Measurements from ENCODE around the gene OPTC. TPM values are rescaled to one million over a fixed set of nuclear protein-coding genes. Genes with fewer than 3 reads are reported as not detected.

Gene OPTC
- total RNA-seq, 1 experiment from 2014 or later: not detected

DNA sequence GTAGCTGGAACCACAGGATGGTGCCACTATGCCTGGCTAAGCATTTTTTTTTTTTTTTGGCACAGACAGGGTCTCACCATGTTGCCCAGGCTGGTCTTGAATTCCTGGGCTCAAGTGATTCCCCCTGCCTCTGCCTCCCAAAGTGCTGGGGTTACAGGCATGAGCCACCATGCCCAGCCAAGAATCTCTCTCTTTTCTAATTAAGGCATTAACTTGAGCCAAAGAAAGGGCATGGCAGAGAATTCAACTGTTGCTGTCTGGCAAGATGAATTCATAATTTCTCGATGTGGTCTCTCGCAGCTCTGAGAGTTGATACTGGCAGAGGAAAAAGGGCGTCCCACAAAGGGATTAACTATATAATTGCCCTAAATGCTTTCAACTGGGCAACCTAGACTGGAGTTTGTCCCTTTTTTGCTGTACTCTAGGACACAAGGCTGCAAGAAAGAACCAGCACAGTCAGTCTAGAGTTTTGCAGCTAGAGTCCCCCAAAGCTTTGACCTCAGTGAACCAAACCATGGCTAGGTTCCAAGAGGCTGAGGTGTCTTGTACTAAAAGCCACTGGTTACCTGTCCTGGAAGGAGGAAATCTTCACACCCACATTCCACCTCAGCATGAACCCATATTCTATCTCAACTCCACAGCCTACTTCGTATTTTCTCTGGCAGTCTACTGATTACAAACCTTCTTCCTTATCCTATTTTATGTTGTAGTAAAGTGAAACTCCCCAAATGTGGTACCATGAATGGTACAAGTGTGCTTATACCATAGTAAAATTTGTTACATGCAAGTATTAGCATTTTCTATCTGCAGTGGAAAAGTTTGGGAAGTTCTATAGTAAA, 51.2 kb downstream of the OPTC start:
- no peak for DNase-seq (ENCODE audit: low read depth)
- in situ Hi-C loops (cut with HindIII; ENCODE audit: low pct_unique_long_range_greater_than_20kb, low sequenced_read_pairs): no loop called here

DNA sequence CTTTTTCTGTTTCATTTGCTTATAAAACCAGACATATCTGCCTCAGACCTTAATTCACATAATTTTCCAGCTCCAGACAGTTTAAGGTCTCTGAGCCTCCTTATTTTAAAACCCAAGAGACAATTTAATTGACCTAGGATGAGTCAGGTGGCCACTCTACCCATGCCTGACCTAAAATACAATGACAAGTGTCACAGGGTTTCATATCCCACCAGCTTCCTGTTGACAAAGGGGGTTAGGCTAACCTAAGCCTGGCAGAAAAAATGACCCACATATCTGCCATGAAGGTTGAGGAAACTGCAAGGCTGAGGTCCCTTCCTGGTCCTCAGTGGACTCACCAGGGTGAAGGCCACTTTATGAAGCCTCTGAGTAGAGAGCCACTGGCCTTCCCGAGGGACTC, 52.3 kb downstream of the OPTC start:
- in situ Hi-C loops (cut with HindIII; ENCODE audit: low pct_unique_long_range_greater_than_20kb, low sequenced_read_pairs): no loop called here
- DNase-seq (ENCODE audit: low read depth): no peak

DNA sequence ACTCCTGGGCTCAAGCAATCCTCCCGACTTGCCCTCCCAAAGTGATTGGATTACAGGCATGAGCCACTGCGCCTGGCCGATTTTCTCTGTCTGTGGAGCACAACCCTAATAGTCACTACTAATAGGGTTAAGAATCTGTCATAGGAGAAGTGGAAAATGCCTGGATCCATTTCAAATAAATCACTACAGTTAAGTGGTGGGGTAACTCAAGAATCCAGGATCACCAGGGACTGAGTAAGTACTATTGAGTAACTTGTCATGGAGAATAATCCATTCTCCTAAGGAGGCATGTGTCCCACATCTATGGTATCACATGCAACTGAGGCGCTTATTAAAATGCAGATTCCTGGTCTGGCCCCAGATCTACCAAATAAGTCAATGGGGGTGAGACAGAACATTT, 53.2 kb downstream of the OPTC start:
- DNase-seq (ENCODE audit: low read depth): no peak
- in situ Hi-C loops (cut with HindIII; ENCODE audit: low pct_unique_long_range_greater_than_20kb, low sequenced_read_pairs): no loop called here

DNA sequence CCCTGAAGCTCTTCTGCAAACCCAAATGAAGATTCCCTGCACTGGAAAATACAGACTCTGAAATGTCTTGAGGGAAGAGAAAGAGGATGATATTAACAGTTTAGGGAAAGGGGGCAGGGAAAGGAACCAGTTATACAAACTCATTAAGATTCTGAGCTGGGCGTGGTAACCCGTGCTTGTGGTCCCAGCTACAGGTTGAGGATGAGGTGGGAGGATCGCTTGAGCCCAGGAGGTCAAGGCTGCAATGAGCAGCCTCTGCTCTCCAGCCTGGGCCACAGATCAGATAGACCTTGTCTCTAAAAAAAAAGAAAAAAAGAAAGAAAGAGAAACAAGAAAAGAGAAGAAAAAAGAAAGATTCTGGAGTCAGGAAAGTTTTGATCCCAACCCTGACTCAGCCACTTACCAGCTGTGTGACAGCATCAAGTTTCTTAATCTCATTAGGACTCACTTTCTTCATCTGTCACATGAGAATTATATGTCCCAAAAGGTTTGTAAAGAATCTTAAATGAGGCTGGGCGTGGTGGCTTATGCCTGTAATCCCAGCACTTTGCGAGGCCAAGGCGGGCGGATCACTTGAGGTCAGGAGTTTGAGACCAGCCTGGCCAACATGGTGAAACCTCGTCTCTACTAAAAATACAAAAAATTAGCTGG, 53.9 kb downstream of the OPTC start:
- in situ Hi-C loops (cut with HindIII; ENCODE audit: low pct_unique_long_range_greater_than_20kb, low sequenced_read_pairs): no loop called here
- no peak for DNase-seq (ENCODE audit: low read depth)

DNA sequence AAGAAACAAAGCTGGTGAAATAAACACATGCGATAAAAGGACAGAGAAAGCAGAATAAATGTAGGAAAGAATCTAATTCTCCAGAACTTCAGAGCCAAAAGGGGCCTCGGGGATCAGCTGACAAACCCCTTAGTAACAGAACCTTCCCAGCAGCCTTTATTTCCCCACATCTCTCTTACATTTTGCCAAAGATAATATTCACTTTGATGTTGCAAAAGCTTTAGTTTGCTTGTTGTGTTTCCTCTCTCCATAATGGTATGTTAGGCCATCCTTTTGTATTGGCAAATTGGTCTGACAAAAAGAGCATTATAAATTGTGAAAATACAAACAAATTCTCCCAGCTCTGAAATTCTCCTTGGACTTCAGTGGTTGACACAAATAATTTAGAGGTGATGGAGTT, 54.9 kb downstream of the OPTC start:
- in situ Hi-C loops (cut with HindIII; ENCODE audit: low pct_unique_long_range_greater_than_20kb, low sequenced_read_pairs): no loop called here
- no peak for DNase-seq (ENCODE audit: low read depth)

GRCh38 chr1:203549309-203549708, 55.4 kb downstream of the OPTC start:
- in situ Hi-C loops (cut with HindIII; ENCODE audit: low pct_unique_long_range_greater_than_20kb, low sequenced_read_pairs): no loop called here
- DNase-seq (ENCODE audit: low read depth): no peak

DNA sequence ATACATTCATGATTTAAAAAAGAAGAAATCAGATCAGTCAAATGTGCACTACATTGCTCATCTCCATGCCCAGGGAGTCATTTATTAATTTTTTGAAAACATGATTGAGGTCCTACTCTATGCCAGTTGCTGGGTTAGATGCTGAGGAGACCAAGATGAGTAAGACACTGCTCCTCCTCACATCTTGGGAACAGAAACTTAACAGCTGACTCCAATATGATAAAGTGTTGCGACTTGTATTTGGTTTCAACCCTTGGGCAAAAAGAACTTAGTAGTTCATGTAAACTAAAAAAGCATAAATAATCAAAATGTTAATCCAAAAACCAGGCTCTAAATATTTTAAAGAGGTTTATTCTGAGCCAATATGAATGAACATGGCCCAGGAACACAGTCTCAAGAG, 56.9 kb downstream of the OPTC start:
- no peak for DNase-seq (ENCODE audit: low read depth)
- in situ Hi-C loops (cut with HindIII; ENCODE audit: low pct_unique_long_range_greater_than_20kb, low sequenced_read_pairs): no loop called here

GRCh38 chr1:203551550-203551949, 57.6 kb downstream of the OPTC start:
- no peak for DNase-seq (ENCODE audit: low read depth)
- in situ Hi-C loops (cut with HindIII; ENCODE audit: low pct_unique_long_range_greater_than_20kb, low sequenced_read_pairs): no loop called here

GRCh38 chr1:203553496-203553895, 59.5 kb downstream of the OPTC start:
- DNase-seq (ENCODE audit: low read depth): no peak
- in situ Hi-C loops (cut with HindIII; ENCODE audit: low pct_unique_long_range_greater_than_20kb, low sequenced_read_pairs): no loop called here

DNA sequence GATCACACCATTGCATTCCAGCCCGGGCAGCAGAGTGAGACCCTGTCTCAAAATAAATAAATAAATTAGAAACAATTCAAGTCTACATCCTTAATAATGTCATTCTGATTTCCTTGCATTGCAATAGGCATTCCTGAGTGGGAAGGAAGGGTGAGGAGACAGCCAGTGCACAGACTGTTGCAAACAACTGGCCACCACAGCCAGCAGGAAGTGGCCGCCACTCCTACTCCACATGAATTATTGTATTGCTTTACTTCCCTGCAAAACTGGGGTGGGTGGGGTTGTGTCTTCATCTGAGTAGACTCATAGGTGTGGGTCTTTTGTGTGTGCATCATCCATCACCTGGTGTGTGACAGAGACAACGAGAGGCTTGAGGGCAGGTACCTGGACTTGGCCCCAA, 60.1 kb downstream of the OPTC start:
- no peak for DNase-seq (ENCODE audit: low read depth)
- in situ Hi-C loops (cut with HindIII; ENCODE audit: low pct_unique_long_range_greater_than_20kb, low sequenced_read_pairs): no loop called here

DNA sequence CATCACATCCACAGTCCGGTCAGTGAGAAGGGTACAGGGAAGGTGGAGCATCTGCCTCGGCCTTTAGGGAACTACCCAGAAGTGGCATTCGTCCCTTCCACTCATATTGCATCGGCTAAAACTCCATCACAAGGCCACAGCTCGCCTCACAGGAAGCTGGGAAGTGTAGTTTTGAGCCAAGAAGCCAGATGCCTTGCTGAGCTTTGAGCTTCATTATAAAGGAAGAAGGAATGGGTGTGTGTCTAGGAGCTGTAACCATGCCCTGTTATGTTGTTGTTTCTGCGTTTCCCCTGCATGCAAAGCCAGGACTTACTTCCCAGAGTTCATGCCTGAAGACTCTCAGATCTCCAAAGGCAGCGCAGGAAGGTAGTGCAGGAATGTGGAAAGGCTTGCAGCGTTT, 61.1 kb downstream of the OPTC start:
- in situ Hi-C loops (cut with HindIII; ENCODE audit: low pct_unique_long_range_greater_than_20kb, low sequenced_read_pairs): no loop called here

DNA sequence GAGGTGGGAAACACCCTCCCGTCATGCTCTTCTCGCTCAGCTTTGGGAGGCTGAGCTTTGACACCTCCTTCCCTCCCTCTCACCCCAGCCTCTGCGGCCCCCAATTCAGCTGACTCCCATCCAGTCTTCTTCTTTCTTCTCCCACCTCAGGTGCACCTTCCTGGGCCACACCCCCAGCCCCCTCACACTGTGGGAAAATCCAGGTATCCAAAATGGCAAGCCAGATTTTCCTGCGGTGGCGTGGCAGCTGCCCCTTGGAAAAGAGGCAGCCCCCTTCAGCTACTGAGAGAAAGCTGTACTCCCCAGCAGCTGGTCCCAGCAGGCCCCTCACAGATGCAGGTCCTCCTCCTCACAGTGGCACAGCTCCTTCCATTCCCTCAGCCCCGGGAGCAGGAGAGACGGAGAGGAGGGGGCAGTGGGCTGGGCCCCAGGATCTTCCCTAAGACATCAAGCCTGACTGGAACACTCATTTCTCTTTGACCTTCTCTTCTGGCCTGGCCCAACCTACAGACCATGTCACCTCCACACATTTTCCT, 61.6 kb downstream of the OPTC start:
- in situ Hi-C loops (cut with HindIII; ENCODE audit: low pct_unique_long_range_greater_than_20kb, low sequenced_read_pairs): no loop called here

More for the DNA sequence above, 61.1 kb downstream of the OPTC start:
- DNase-seq (ENCODE audit: low read depth): no peak

GRCh38 chr1:203556047-203556851, 62.3 kb downstream of the OPTC start:
- no peak for DNase-seq (ENCODE audit: low read depth)
- in situ Hi-C loops (cut with HindIII; ENCODE audit: low pct_unique_long_range_greater_than_20kb, low sequenced_read_pairs): no loop called here

More for the DNA sequence above, 61.6 kb downstream of the OPTC start:
- DNase-seq (ENCODE audit: low read depth): no peak

GRCh38 chr1:203557390-203557789, 63.4 kb downstream of the OPTC start:
- in situ Hi-C loops (cut with HindIII; ENCODE audit: low pct_unique_long_range_greater_than_20kb, low sequenced_read_pairs): no loop called here
- no peak for DNase-seq (ENCODE audit: low read depth)

DNA sequence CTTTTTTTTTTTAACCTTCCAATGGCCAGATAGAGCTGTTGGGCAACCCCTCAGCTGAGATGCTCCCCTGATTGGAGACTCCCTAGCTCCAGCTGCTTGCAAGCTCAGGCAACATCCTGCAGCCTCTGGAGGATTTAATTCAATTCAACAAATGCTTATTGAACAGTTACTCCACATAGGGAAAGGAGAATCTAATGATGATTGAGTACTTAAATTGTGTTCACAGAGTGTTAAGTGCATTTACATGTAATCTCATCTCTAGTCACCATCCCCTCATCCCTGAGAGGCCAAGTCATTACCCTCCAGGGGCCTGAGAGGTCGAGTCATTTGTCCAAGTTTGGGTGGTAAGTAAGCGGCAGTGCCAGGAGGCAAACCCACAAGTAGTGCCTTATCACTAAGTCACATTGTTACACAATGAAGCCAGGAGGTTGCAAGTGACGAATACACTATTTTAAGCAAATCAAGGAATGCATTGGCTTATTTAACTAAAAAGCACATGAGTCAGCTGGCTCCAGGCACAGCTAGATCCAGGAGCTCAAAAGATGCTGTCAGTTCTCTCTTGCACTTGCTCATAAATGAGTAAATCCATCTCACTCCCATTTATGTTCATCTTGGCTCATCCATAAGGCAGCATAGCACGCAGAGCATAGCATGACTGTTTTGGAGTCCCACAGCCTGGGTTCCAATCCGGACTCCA, 64.3 kb downstream of the OPTC start:
- DNase-seq (ENCODE audit: low read depth): no peak
- in situ Hi-C loops (cut with HindIII; ENCODE audit: low pct_unique_long_range_greater_than_20kb, low sequenced_read_pairs): no loop called here

Data from Caki2 (cell line).